IMR-90 (cell line): Measurements from ENCODE around the gene AKT2. TPM values are rescaled to one million over a fixed set of nuclear protein-coding genes. Genes with fewer than 3 reads are reported as not detected.

Experiments
- ATAC-seq: fragments of 200-7000 bp; cut with Tn5 transposase; 2 replicates; pipeline ENCODE4 v1.9.1; 2020; ENCODE audit warnings: low read depth, mild to moderate bottlenecking, moderate library complexity
- BruUV-seq: library from RNA; stranded (reverse); fragments of 400-500 nt; replicated peaks from 2 replicates; lab custom pipeline; 2021; lab: Mats Ljungman, UMichigan
- CTCF ChIA-PET: fragments of 300-600 bp; formaldehyde crosslinking; extraction: SDS; loops from one replicate; lab custom pipeline; 2021; ENCODE audit warnings: antibody characterized with exemption; lab: Yijun Ruan, JAX
- POLR2A ChIA-PET: fragments of 300-600 bp; sonication (Branson Sonifier 250); formaldehyde crosslinking; loops from one replicate; lab custom pipeline; 2022; ENCODE audit warnings: antibody characterized with exemption; ENCODE audit not compliant: unreplicated experiment; lab: Charles Lee
- DNase-seq: peaks from one replicate; pipeline ENCODE4 v3.0.0; 2013
- H2AFZ ChIP-seq: replicated peaks from 2 replicates; pipeline ENCODE3; 2013; ENCODE audit warnings: low read length, mild to moderate bottlenecking; ENCODE audit not compliant: poor library complexity
- H2AK5ac ChIP-seq: 2 replicates; pipeline ENCODE4 v1.6.1; 2013; ENCODE audit warnings: low read depth, low read length, inconsistent platforms
- H2AK9ac ChIP-seq: replicated peaks from 2 replicates; pipeline ENCODE3; 2013; ENCODE audit warnings: mild to moderate bottlenecking, low read depth, low read length, moderate library complexity; ENCODE audit not compliant: poor library complexity
- H2BK120ac ChIP-seq: 2 replicates; pipeline ENCODE4 v1.6.1; 2013; ENCODE audit warnings: low read depth, low read length, inconsistent platforms
- H2BK15ac ChIP-seq: 3 replicates; pipeline ENCODE4 v1.6.1; 2013; ENCODE audit warnings: low read depth, low read length, inconsistent platforms
- H2BK20ac ChIP-seq: 2 replicates; pipeline ENCODE4 v1.6.1; 2013; ENCODE audit warnings: low read depth, mild to moderate bottlenecking, inconsistent platforms, low read length, moderate library complexity
- H2BK5ac ChIP-seq: 2 replicates; pipeline ENCODE4 v1.6.1; 2013; ENCODE audit warnings: mild to moderate bottlenecking, low read depth, low read length, inconsistent platforms; ENCODE audit not compliant: poor library complexity, severe bottlenecking
- H3K14ac ChIP-seq: replicated peaks from 2 replicates; pipeline ENCODE4 v1.6.1; 2013; ENCODE audit warnings: low read depth, low read length, inconsistent platforms
- H3K18ac ChIP-seq: 2 replicates; pipeline ENCODE4 v1.6.1; 2013; ENCODE audit warnings: low read depth, low read length, control low read depth
- H3K23ac ChIP-seq: 2 replicates; pipeline ENCODE4 v1.6.1; 2013; ENCODE audit warnings: low read depth, low read length, inconsistent platforms
- H3K27ac ChIP-seq: 2 replicates; pipeline ENCODE4 v1.5.1; 2013; ENCODE audit warnings: mild to moderate bottlenecking, control low read depth, low read length; ENCODE audit not compliant: insufficient read depth
- H3K27me3 ChIP-seq: 2 replicates; pipeline ENCODE4 v1.6.1; 2013; ENCODE audit warnings: low read length; ENCODE audit not compliant: control insufficient read depth, insufficient read depth
- H3K36me3 ChIP-seq: 2 replicates; pipeline ENCODE4 v1.6.1; 2013; ENCODE audit warnings: low read length, mixed read lengths; ENCODE audit not compliant: control insufficient read depth, insufficient read depth
- H3K4ac ChIP-seq: 2 replicates; pipeline ENCODE4 v1.6.1; 2013; ENCODE audit warnings: low read depth, low read length, inconsistent platforms
- H3K4me1 ChIP-seq: 2 replicates; pipeline ENCODE4 v1.6.1; 2013; ENCODE audit warnings: low read length, mixed read lengths; ENCODE audit not compliant: control insufficient read depth, insufficient read depth
- H3K4me2 ChIP-seq: 2 replicates; pipeline ENCODE4 v1.6.1; 2013; ENCODE audit warnings: low read depth, mild to moderate bottlenecking, control low read depth, low read length, moderate library complexity
- H3K4me3 ChIP-seq: 2 replicates; pipeline ENCODE4 v1.5.1; 2013; ENCODE audit warnings: low read depth, mild to moderate bottlenecking, control low read depth, low read length, moderate library complexity; ENCODE audit not compliant: insufficient read depth
- H3K56ac ChIP-seq: 2 replicates; pipeline ENCODE4 v1.6.1; 2013; ENCODE audit warnings: low read length, inconsistent platforms; ENCODE audit not compliant: insufficient read depth; ENCODE audit errors: extremely low read depth
- H3K79me1 ChIP-seq, 2 experiments: 2 replicates each; pipeline ENCODE4 v1.6.1; 2013; ENCODE audit warnings: low read length in 2 of 2, inconsistent platforms in 1 of 2, low read depth in 1 of 2
- H3K9ac ChIP-seq: 2 replicates; pipeline ENCODE4 v1.6.1; 2013; ENCODE audit warnings: low read depth, low read length, control low read depth
- H3K9me1 ChIP-seq: 2 replicates; pipeline ENCODE4 v1.6.1; 2013; ENCODE audit warnings: low read length, inconsistent platforms; ENCODE audit not compliant: insufficient read depth
- H3K9me3 ChIP-seq: 2 replicates; pipeline ENCODE4 v1.6.1; 2013; ENCODE audit warnings: low read length; ENCODE audit not compliant: control insufficient read depth, insufficient read depth
- H4K20me1 ChIP-seq: 2 replicates; pipeline ENCODE4 v1.6.1; 2013; ENCODE audit warnings: low read length, inconsistent platforms; ENCODE audit not compliant: insufficient read depth
- H4K5ac ChIP-seq: 2 replicates; pipeline ENCODE4 v1.6.1; 2013; ENCODE audit warnings: mild to moderate bottlenecking, low read depth, low read length, control low read depth
- H4K8ac ChIP-seq, 2 experiments: 2 replicates each; pipeline ENCODE4 v1.6.1; 2013; ENCODE audit warnings: low read depth in 2 of 2, low read length in 2 of 2, control low read depth in 1 of 2, inconsistent platforms in 1 of 2
- H4K91ac ChIP-seq: 2 replicates; pipeline ENCODE4 v1.6.1; 2013; ENCODE audit warnings: low read depth, low read length, inconsistent platforms; ENCODE audit not compliant: insufficient read depth
- CEBPB ChIP-seq: IDR thresholded peaks from 2 replicates; pipeline ENCODE4 v1.6.1; 2012; ENCODE audit warnings: low read depth, low read length, improper control_type of control experiment
- CHD1 ChIP-seq: IDR thresholded peaks from 2 replicates; pipeline ENCODE4 v1.6.1; 2012; ENCODE audit warnings: low read depth, low read length, improper control_type of control experiment
- CTCF ChIP-seq: conservative IDR thresholded peaks from 2 replicates; pipeline ENCODE4 v1.5.1; 2012; ENCODE audit warnings: mild to moderate bottlenecking, low read depth, low read length, improper control_type of control experiment
- ELK1 ChIP-seq: fragments of 150-350 bp; IDR thresholded peaks from 2 replicates; pipeline ENCODE4 v1.6.1; 2016; ENCODE audit warnings: low read depth, mild to moderate bottlenecking, low read length, moderate library complexity, borderline replicate concordance
- FOS ChIP-seq: fragments of 150-350 bp; IDR thresholded peaks from 2 replicates; pipeline ENCODE4 v1.6.1; 2016; ENCODE audit warnings: low read depth, low read length
- MAFK ChIP-seq: IDR thresholded peaks from 2 replicates; pipeline ENCODE4 v1.6.1; 2012; ENCODE audit warnings: low read depth, low read length, improper control_type of control experiment
- MAZ ChIP-seq: IDR thresholded peaks from 2 replicates; pipeline ENCODE4 v1.6.1; 2012; ENCODE audit warnings: low read depth, mild to moderate bottlenecking, low read length, improper control_type of control experiment, moderate library complexity, borderline replicate concordance
- MXI1 ChIP-seq: IDR thresholded peaks from 2 replicates; pipeline ENCODE4 v1.6.1; 2012; ENCODE audit warnings: low read depth, mild to moderate bottlenecking, low read length, moderate library complexity, borderline replicate concordance
- NFE2L2 ChIP-seq: fragments of 150-350 bp; IDR thresholded peaks from 2 replicates; pipeline ENCODE4 v1.6.1; 2016; ENCODE audit warnings: low read depth, mild to moderate bottlenecking, low read length
- POLR2A ChIP-seq: IDR thresholded peaks from 2 replicates; pipeline ENCODE4 v1.6.1; 2012; ENCODE audit warnings: mild to moderate bottlenecking, low read depth, low read length
- RAD21 ChIP-seq: IDR thresholded peaks from 2 replicates; pipeline ENCODE4 v1.6.1; 2012; ENCODE audit warnings: low read length, improper control_type of control experiment
- RCOR1 ChIP-seq: IDR thresholded peaks from 2 replicates; pipeline ENCODE4 v1.6.1; 2012; ENCODE audit warnings: mild to moderate bottlenecking, low read length, improper control_type of control experiment; ENCODE audit not compliant: insufficient replicate concordance
- RFX5 ChIP-seq: IDR thresholded peaks from 2 replicates; pipeline ENCODE4 v1.8.0; 2012; ENCODE audit warnings: low read depth, mild to moderate bottlenecking, low read length, moderate library complexity
- SMC3 ChIP-seq: fragments of 150-350 bp; IDR thresholded peaks from 2 replicates; pipeline ENCODE4 v1.6.1; 2016; ENCODE audit warnings: low read depth, mild to moderate bottlenecking, antibody characterized with exemption, low read length, moderate library complexity
- USF2 ChIP-seq: fragments of 150-350 bp; IDR thresholded peaks from 2 replicates; pipeline ENCODE4 v1.6.1; 2017; ENCODE audit warnings: mild to moderate bottlenecking, antibody characterized with exemption, low read length, low read depth
- WGBS, 2 experiments: methylation state at CpG; one replicate each; pipeline versions ENCODE4 v1.1.5 to v1.1.7; 2013; ENCODE audit warnings: missing lambda C conversion rate in 2 of 2; ENCODE audit not compliant: insufficient read length in 1 of 2; ENCODE audit errors: extremely low coverage in 2 of 2; 5-methylcytosine and 5-hydroxymethylcytosine counted together
- dilution Hi-C: fragments of 300-500 bp; cut with HindIII; formaldehyde crosslinking; loops from one replicate; pipeline ENCODE4 v1.14.3; 2018; ENCODE audit warnings: low sequenced_read_pairs; ENCODE audit not compliant: unreplicated experiment
- in situ Hi-C: fragments of 300-500 bp; cut with MboI; formaldehyde crosslinking; loops from 3 replicates; pipeline ENCODE4 v1.14.3; 2019; ENCODE audit warnings: low sequenced_read_pairs, inconsistent platforms, mixed read lengths
- intact Hi-C: fragments of 100-400 bp; cut with micrococcal nuclease; formaldehyde crosslinking; loops from 2 replicates; pipeline ENCODE4 v1.10.0; 2022
- polyA plus RNA-seq, 3 experiments: library from polyadenylated mRNA; depleted of rRNA; stranded (reverse); fragments of >200 nt; gene quantifications; 2 replicates each; pipeline ENCODE4 v1.2.3, GENCODE V29; 2012; ENCODE audit warnings: low replicate concordance in 1 of 3
- total RNA-seq: library from RNA; depleted of rRNA; stranded (reverse); fragments of >200 nt; gene quantifications from 2 replicates; pipeline ENCODE4 v1.2.3, GENCODE V29; 2012

The AKT2 gene
- total and polyA plus RNA-seq, 2 of the 4 experiments (the other 2 are of a cell fraction) = 61.5 to 104 TPM

- Histone ChIP-seq H3K36me3 (peaks cover 20% of the 10 kb centered on the region), H3K4me3 (no peak overlapping the region), H3K56ac (no peak overlapping the region), H3K27me3 (peaks cover 15% of the 10 kb centered on the region), H3K14ac (no peak overlapping the region), H3K4me2 (no peak overlapping the region), H3K27ac (no peak overlapping the region), H2BK20ac (no peak overlapping the region), H3K18ac (no peak overlapping the region), H3K4ac (no peak overlapping the region), H4K8ac (no peak overlapping the region), H3K23ac (no peak overlapping the region), H2BK5ac (no peak overlapping the region), H3K79me1 (no peaks in the 10 kb centered on the region), H3K9me3 (no peaks in the 10 kb centered on the region), H4K91ac (no peak overlapping the region), H4K5ac (no peak overlapping the region), H2BK15ac (no peak overlapping the region), H3K9me1 (peaks cover 8% of the 10 kb centered on the region), H3K4me1 (no peaks in the 10 kb centered on the region), H2BK120ac (no peak overlapping the region), H2AK5ac (no peak overlapping the region), H2AK9ac (no peak overlapping the region), H3K9ac (no peak overlapping the region), H2AFZ (no peak overlapping the region), H4K20me1 (no peaks in the 10 kb centered on the region)
- dilution Hi-C loops = no loop called here
- TF ChIP-seq RAD21 = no peak
- no peak for TF ChIP-seq POLR2A
- TF ChIP-seq FOS = no peak
- TF ChIP-seq NFE2L2 = no peak
- no peak for TF ChIP-seq ELK1
- TF ChIP-seq MAZ = no peak
- no peak for TF ChIP-seq USF2
- no peak for TF ChIP-seq CHD1
- TF ChIP-seq MAFK = no peak
- no peak for TF ChIP-seq SMC3
- TF ChIP-seq CEBPB = no peak
- no peak for TF ChIP-seq CTCF
- no peak for TF ChIP-seq MXI1
- no peak for TF ChIP-seq RFX5
- no peak for TF ChIP-seq RCOR1
- in situ Hi-C loops = no loop called here
- ATAC-seq = no peak
- no TSS peak for BruUV-seq
- DNase-seq = no peak
- 83% methylated on average over 15 of the region's 22 CpGs; no CpG with 5 or more reads in 1 of the 2 experiments for WGBS, 2 experiments
- POLR2A ChIA-PET = no interaction called here
- CTCF ChIA-PET = no interaction called here
- intact Hi-C loops = no loop called here
Measured at GRCh38 chr19:40214936-40215335, 70.2 kb downstream of the AKT2 start.
